K562 (cell line): ENCODE results near the gene FBN1. TPM values are rescaled to one million over a fixed set of nuclear protein-coding genes. Genes with fewer than 3 reads are reported as not detected.
A peak's percentile ranks its signal among the peaks of the same experiment; 100 is the strongest.

Experiments used
- ATAC-seq: fragments of 200-7000 bp; cut with Tn5 transposase; 3 replicates; pipeline ENCODE4 v1.9.1; 2020; ENCODE audit warnings: moderate library complexity
- BruUV-seq: library from RNA; stranded (reverse); fragments of 400-500 nt; replicated peaks from 2 replicates; lab custom pipeline; 2021; lab: Mats Ljungman, UMichigan
- CTCF ChIA-PET: fragments of 300-600 bp; formaldehyde crosslinking; extraction: SDS; loops from one replicate; lab custom pipeline; 2021; ENCODE audit warnings: low intra/inter-chr PET ratio; lab: Yijun Ruan, JAX
- POLR2A ChIA-PET: fragments of 300-600, 350-650 bp; sonication (Branson Sonifier 250); formaldehyde crosslinking; extraction: SDS; loops from one replicate; lab custom pipeline; 2021; ENCODE audit warnings: antibody characterized with exemption, inconsistent platforms; lab: Yijun Ruan, JAX
- DNase-seq, 4 experiments: peaks; one replicate each; pipeline versions ENCODE4 v3.0.0 to v3.0.0-alpha.2; 2011 to 2018; ENCODE audit warnings: low spot score in 3 of 4, mixed read lengths in 3 of 4; ENCODE audit errors: extremely low read depth in 1 of 4
- FAIRE-seq: peaks from 2 replicates; lab custom pipeline; 2011; peaks lifted over from hg19 to GRCh38; lab: Jason Lieb, UNC
- H2AFZ ChIP-seq: 2 replicates; pipeline ENCODE4 v1.6.0; 2011; ENCODE audit warnings: low read depth, low read length, control low read depth, inconsistent platforms
- H3K27ac ChIP-seq: fragments of 200-600 bp; 3 replicates; pipeline ENCODE4 v1.8.0; 2011; ENCODE audit warnings: low read depth, mild to moderate bottlenecking, control low read depth, inconsistent platforms, low read length, moderate library complexity, mixed read lengths; ENCODE audit errors: extremely low read depth
- H3K27me3 ChIP-seq, 2 experiments: fragments of 300-600 bp in 1 of 2; 2 replicates in 1 of 2; 3 replicates in 1 of 2; pipeline versions ENCODE4 v1.6.0 to v1.8.0; 2011; ENCODE audit warnings: inconsistent platforms in 2 of 2, low read length in 2 of 2, mild to moderate bottlenecking in 1 of 2, mixed read lengths in 1 of 2, moderate library complexity in 1 of 2; ENCODE audit not compliant: control insufficient read depth in 2 of 2, insufficient read depth in 2 of 2
- H3K36me3 ChIP-seq: fragments of 300-600 bp; 3 replicates; pipeline ENCODE4 v1.8.0; 2011; ENCODE audit warnings: mild to moderate bottlenecking, low read length, inconsistent platforms; ENCODE audit not compliant: control insufficient read depth, insufficient read depth
- H3K4me1 ChIP-seq, 2 experiments: fragments of 200-600 bp in 1 of 2; replicated peaks in 1 of 2; 2 replicates in 1 of 2; 3 replicates in 1 of 2; pipeline versions ENCODE4 v1.5.1 to v1.8.0; 2011; ENCODE audit warnings: inconsistent platforms in 2 of 2, low read length in 2 of 2, mild to moderate bottlenecking in 1 of 2, mixed read lengths in 1 of 2, moderate library complexity in 1 of 2; ENCODE audit not compliant: control insufficient read depth in 2 of 2, insufficient read depth in 2 of 2
- H3K4me2 ChIP-seq: 2 replicates; pipeline ENCODE4 v1.6.1; 2011; ENCODE audit warnings: low read length, control low read depth, inconsistent platforms, mixed read lengths; ENCODE audit not compliant: insufficient read depth
- H3K4me3 ChIP-seq: fragments of 200-600 bp; sonication (generic), shearing (Covaris generic); 2 replicates; pipeline ENCODE4 v1.5.1; 2016; ENCODE audit warnings: control low read depth, inconsistent platforms
- H3K79me2 ChIP-seq: fragments of 200-600 bp; 3 replicates; pipeline ENCODE4 v1.8.0; 2011; ENCODE audit warnings: low read length, inconsistent platforms; ENCODE audit not compliant: control insufficient read depth, insufficient read depth
- H3K9ac ChIP-seq, 2 experiments: 2 replicates each; pipeline versions ENCODE4 v1.6.0 to v1.6.1; 2011; ENCODE audit warnings: low read depth in 2 of 2, low read length in 2 of 2, control low read depth in 1 of 2, inconsistent platforms in 1 of 2, mild to moderate bottlenecking in 1 of 2, mixed read lengths in 1 of 2; ENCODE audit not compliant: insufficient read depth in 1 of 2
- H3K9me1 ChIP-seq: one replicate; pipeline ENCODE4 v1.6.0; 2011; ENCODE audit warnings: inconsistent platforms, mild to moderate bottlenecking, low read length, moderate library complexity; ENCODE audit not compliant: control insufficient read depth, insufficient read depth
- H3K9me3 ChIP-seq: replicated peaks from 2 replicates; pipeline ENCODE4 v1.5.1; 2011; ENCODE audit warnings: low read depth, low read length, inconsistent platforms; ENCODE audit not compliant: control insufficient read depth, insufficient read depth
- H4K20me1 ChIP-seq: replicated peaks from 2 replicates; pipeline ENCODE4 v1.6.1; 2011; ENCODE audit warnings: low read length, inconsistent platforms, mixed read lengths; ENCODE audit not compliant: control insufficient read depth, insufficient read depth
- CEBPG ChIP-seq, 3 experiments: fragments of 200-800 bp in 1 of 3; sonication (Bioruptor generic) in 1 of 3; sonication (generic) in 1 of 3; formaldehyde crosslinking in 1 of 3; IDR thresholded peaks in 2 of 3; conservative IDR thresholded peaks in 1 of 3; 2 replicates each; pipeline versions ENCODE4 v1.6.1 to v1.8.0; 2016 to 2022; ENCODE audit warnings: missing compliant biosample characterization in 2 of 3, missing genetic modification characterization in 2 of 3, mild to moderate bottlenecking in 1 of 3, missing genetic modification reagents in 1 of 3
- HCFC1 ChIP-seq: IDR thresholded peaks from 2 replicates; pipeline ENCODE4 v1.6.1; 2012; ENCODE audit warnings: low read depth, low read length, improper control_type of control experiment
- SRSF9 ChIP-seq: fragments of 200-400 bp; formaldehyde crosslinking; IDR thresholded peaks from 2 replicates; pipeline ENCODE4 v1.6.1; 2017; ENCODE audit warnings: low read depth, low read length, borderline replicate concordance
- ZBTB43 ChIP-seq: sonication (generic); formaldehyde crosslinking; IDR thresholded peaks from 2 replicates; pipeline ENCODE4 v1.8.0; 2023; ENCODE audit warnings: mild to moderate bottlenecking, missing genetic modification reagents
- ZNF384 ChIP-seq: IDR thresholded peaks from 2 replicates; pipeline ENCODE4 v1.6.1; 2012; ENCODE audit warnings: low read depth, low read length, improper control_type of control experiment
- WGBS: fragments of 100-300 bp; shearing (Covaris generic); methylation state at CpG from one replicate; pipeline ENCODE4 v1.1.6; 2016; ENCODE audit warnings: low coverage, mixed read lengths; ENCODE audit not compliant: insufficient coverage; ENCODE audit errors: missing lambda C conversion rate; 5-methylcytosine and 5-hydroxymethylcytosine counted together
- in situ Hi-C: fragments of 300-500 bp; cut with MboI; formaldehyde crosslinking; loops from 4 replicates; pipeline ENCODE4 v1.15.0; 2018; ENCODE audit warnings: inconsistent platforms, mixed read lengths
- intact Hi-C: fragments of 100-400 bp; cut with micrococcal nuclease; formaldehyde crosslinking; loops from 2 replicates; pipeline ENCODE4 v1.14.2; 2022
- polyA plus RNA-seq, 8 experiments: library from polyadenylated mRNA; depleted of rRNA in 4 of 8; stranded (reverse) in 5 of 8; unstranded in 3 of 8; fragments of >200 nt; fragmentation: Nextera tagmentation in 2 of 8; fragmentation: Illumina TruSeq in 1 of 8; extraction: Ambion mirVana in 2 of 8; extraction: Trizol in 1 of 8; gene quantifications; 2 replicates each; pipeline versions ENCODE4 v1.2.1 to v1.2.3, GENCODE V29; 2011 to 2014; ENCODE audit warnings: inconsistent platforms in 1 of 8, missing spikeins in 1 of 8
- total RNA-seq, 7 experiments: library from RNA; depleted of rRNA in 6 of 7; stranded (reverse); fragments of >200 nt in 6 of 7; fragmentation: Illumina TruSeq in 2 of 7; extraction: Trizol in 2 of 7; gene quantifications; 2 replicates each; pipeline versions ENCODE4 v1.2.1 to v1.2.3, GENCODE V29; 2011 to 2021; ENCODE audit warnings: low replicate concordance in 1 of 7

FBN1 gene
- total and polyA plus RNA-seq, 9 of the 15 experiments (the other 6 are each of a cell fraction or from before 2014, with no cell fraction given), result 0.15 to 1.2 (median 0.60) TPM

GRCh38 chr15:48634893-48635292 lies 10.6 kb downstream of the FBN1 start:
- in situ Hi-C loops, result no loop called here
- H3K4me3 ChIP-seq, result no peak overlapping the region
- no peaks in the 10 kb centered on the region for H3K27me3 ChIP-seq
- BruUV-seq, result no TSS peak
- no peak overlapping the region for H2AFZ ChIP-seq
- ChIA-PET CTCF (no interaction called here), POLR2A (no interaction called here)
- no peak overlapping the region for H3K4me2 ChIP-seq
- no peaks in the 10 kb centered on the region for H3K79me2 ChIP-seq
- no peaks in the 10 kb centered on the region for H4K20me1 ChIP-seq
- peaks cover 0 to 6% of the 10 kb centered on the region in 2 experiments; a peak in 2 of 5 replicates for H3K4me1 ChIP-seq
- no peak overlapping the region for H3K9ac ChIP-seq
- WGBS, result 91% methylated on average over 2 of the region's 2 CpGs
- FAIRE-seq (no peak), ATAC-seq (no peak), DNase-seq (no peak)
- H3K9me3 ChIP-seq, result no peaks in the 10 kb centered on the region
- no peaks in the 10 kb centered on the region for H3K9me1 ChIP-seq
- intact Hi-C loops, result loop anchor here (5.0 kb wide), 1 partner anchor 108 kb away; no protein-coding TSS in a partner anchor
- no peak overlapping the region for H3K27ac ChIP-seq
- TF ChIP-seq ZNF384 (0 out of 2 replicates have a peak, but pooled peaks have one; percentile 14), HCFC1 (no peak), SRSF9 (no peak)
- no peaks in the 10 kb centered on the region for H3K36me3 ChIP-seq

DNA sequence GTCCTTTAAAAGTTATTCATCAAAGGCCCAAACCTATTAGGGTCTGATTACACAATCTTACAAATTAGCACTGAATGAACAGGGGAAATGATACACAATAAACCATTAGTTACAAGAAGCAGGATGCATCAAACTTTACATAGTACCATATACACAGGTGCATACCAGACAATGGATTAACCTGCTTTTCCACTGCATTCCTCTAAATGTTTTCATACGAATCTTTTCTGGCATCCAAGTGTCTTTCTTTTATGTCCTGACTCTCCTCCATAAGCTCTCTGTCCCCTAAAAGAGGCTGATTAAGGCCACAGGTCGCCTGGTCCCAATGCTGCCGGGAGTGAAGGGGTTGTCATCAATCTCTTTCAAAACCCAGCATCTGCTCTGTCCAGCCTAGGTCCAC lies 11.4 kb downstream of the FBN1 start:
- DNase-seq (no peak), FAIRE-seq (no peak), ATAC-seq (no peak)
- Histone ChIP-seq H2AFZ (no peak overlapping the region), H4K20me1 (no peaks in the 10 kb centered on the region), H3K9ac (no peak overlapping the region), H3K36me3 (no peaks in the 10 kb centered on the region), H3K9me1 (no peaks in the 10 kb centered on the region), H3K27me3 (no peaks in the 10 kb centered on the region), H3K4me3 (no peak overlapping the region), H3K27ac (no peak overlapping the region), H3K4me2 (no peak overlapping the region), H3K9me3 (no peaks in the 10 kb centered on the region), H3K79me2 (no peaks in the 10 kb centered on the region), H3K4me1 (peaks cover 0 to 6% of the 10 kb centered on the region in 2 experiments; a peak in 2 of 5 replicates)
- in situ Hi-C loops, result no loop called here
- WGBS, result 9% methylated on average over 3 of the region's 3 CpGs
- ChIA-PET POLR2A (no interaction called here), CTCF (no interaction called here)
- intact Hi-C loops, result no loop called here
- no TSS peak for BruUV-seq
- no peak for TF ChIP-seq CEBPG (CRISPR knock-in tag; IDR thresholded peaks at IDR 0.05)
- peak in 1 of 2 experiments; percentile 21; a peak in 1 of 4 replicates for TF ChIP-seq CEBPG (tag; conservative IDR thresholded peaks at IDR 0.05 in 1 of 2, IDR thresholded peaks at IDR 0.05 in 1 of 2)
- TF ChIP-seq ZBTB43 (CRISPR knock-in tag), result no peak
